Neural cell (in vitro differentiated cells): ENCODE measurements around the gene HDAC5. TPM values are rescaled to one million over a fixed set of nuclear protein-coding genes. Genes with fewer than 3 reads are reported as not detected.

Experiments
- H2AFZ ChIP-seq: fragments of 200-600, 300-800 bp; sonication (generic), shearing (Covaris generic); 2 replicates; pipeline ENCODE4 v1.6.0; 2014; ENCODE audit warnings: low read depth, mild to moderate bottlenecking, antibody characterized with exemption, low read length, moderate library complexity
- H3F3A ChIP-seq: fragments of 200-600 bp; shearing (Covaris generic); 2 replicates; pipeline ENCODE4 v1.6.1; 2016; ENCODE audit warnings: mild to moderate bottlenecking, moderate library complexity, mixed read lengths, antibody characterized with exemption, low read length; ENCODE audit not compliant: insufficient read depth, poor library complexity, severe bottlenecking
- H3K27ac ChIP-seq: fragments of 200-600, 300-800 bp; sonication (generic), shearing (Covaris generic); 2 replicates; pipeline ENCODE4 v1.5.1; 2014; ENCODE audit warnings: mild to moderate bottlenecking, low read length, moderate library complexity
- H3K27me3 ChIP-seq: fragments of 300-800, 200-600 bp; sonication (generic), shearing (Covaris generic); 2 replicates; pipeline ENCODE4 v1.6.0; 2014; ENCODE audit warnings: mild to moderate bottlenecking, low read depth, low read length, moderate library complexity; ENCODE audit not compliant: insufficient read depth
- H3K36me3 ChIP-seq: fragments of 300-800, 200-600 bp; sonication (generic), shearing (Covaris generic); 2 replicates; pipeline ENCODE4 v1.5.1; 2014; ENCODE audit warnings: mild to moderate bottlenecking, antibody characterized with exemption, low read length, moderate library complexity; ENCODE audit not compliant: insufficient read depth
- H3K4me2 ChIP-seq: fragments of 300-800, 200-600 bp; sonication (generic), shearing (Covaris generic); 2 replicates; pipeline ENCODE4 v1.6.0; 2014; ENCODE audit warnings: mild to moderate bottlenecking, low read length
- H3K4me3 ChIP-seq: fragments of 300-800, 200-600 bp; sonication (generic), shearing (Covaris generic); 2 replicates; pipeline ENCODE4 v1.5.1; 2014; ENCODE audit warnings: mild to moderate bottlenecking, low read length, moderate library complexity
- H3K79me2 ChIP-seq: fragments of 200-600 bp; shearing (Covaris generic); replicated peaks from 2 replicates; pipeline ENCODE4 v1.6.0; 2014; ENCODE audit warnings: mild to moderate bottlenecking, low read length, moderate library complexity; ENCODE audit not compliant: insufficient read depth
- H3K9ac ChIP-seq: fragments of 300-800, 200-600 bp; sonication (generic), shearing (Covaris generic); 2 replicates; pipeline ENCODE4 v1.6.1; 2016; ENCODE audit warnings: mild to moderate bottlenecking, low read length, mixed read lengths
- H3K9me2 ChIP-seq: fragments of 200-600 bp; shearing (Covaris generic); 2 replicates; pipeline ENCODE4 v1.6.1; 2016; ENCODE audit warnings: mild to moderate bottlenecking, low read length, mixed read lengths; ENCODE audit not compliant: insufficient read depth
- H3K9me3 ChIP-seq: fragments of 200-600, 300-800 bp; sonication (generic), shearing (Covaris generic); 2 replicates; pipeline ENCODE4 v1.6.1; 2016; ENCODE audit warnings: mild to moderate bottlenecking, mixed run types, low read length, moderate library complexity, mixed read lengths
- H4K20me1 ChIP-seq: fragments of 200-600 bp; shearing (Covaris generic); 2 replicates; pipeline ENCODE4 v1.6.1; 2016; ENCODE audit warnings: mild to moderate bottlenecking, mixed run types; ENCODE audit not compliant: insufficient read depth
- CTCF ChIP-seq: fragments of 450-650 bp; IDR thresholded peaks from 2 replicates; pipeline ENCODE4 v1.5.1; 2014; ENCODE audit warnings: antibody characterized with exemption, mild to moderate bottlenecking, moderate library complexity; ENCODE audit not compliant: poor library complexity, severe bottlenecking
- EP300 ChIP-seq: fragments of 450-650 bp; conservative IDR thresholded peaks from 2 replicates; pipeline ENCODE4 v1.6.1; 2014; ENCODE audit warnings: antibody characterized with exemption, mild to moderate bottlenecking, moderate library complexity; ENCODE audit not compliant: poor library complexity, severe bottlenecking
- EZH2 ChIP-seq: fragments of 200-600, 300-800 bp; shearing (Covaris generic), sonication (generic); IDR thresholded peaks from 2 replicates; pipeline ENCODE4 v1.6.1; 2014; ENCODE audit warnings: antibody characterized with exemption, low read length, borderline replicate concordance, mild to moderate bottlenecking; ENCODE audit not compliant: insufficient read depth, poor library complexity, severe bottlenecking
- MXI1 ChIP-seq: fragments of 450-650 bp; conservative IDR thresholded peaks from 2 replicates; pipeline ENCODE4 v1.6.1; 2014; ENCODE audit warnings: antibody characterized with exemption, mild to moderate bottlenecking; ENCODE audit not compliant: poor library complexity, severe bottlenecking
- POLR2AphosphoS5 ChIP-seq: IDR thresholded peaks from 2 replicates; pipeline ENCODE4 v1.6.1; 2012
- RAD21 ChIP-seq: fragments of 450-650 bp; conservative IDR thresholded peaks from 2 replicates; pipeline ENCODE4 v1.6.1; 2014; ENCODE audit warnings: antibody characterized with exemption, mild to moderate bottlenecking, moderate library complexity
- REST ChIP-seq: IDR thresholded peaks from 2 replicates; pipeline ENCODE4 v1.6.1; 2012; ENCODE audit warnings: borderline replicate concordance
- SMC3 ChIP-seq: fragments of 450-650 bp; conservative IDR thresholded peaks from 2 replicates; pipeline ENCODE4 v1.6.1; 2014; ENCODE audit warnings: antibody characterized with exemption, mild to moderate bottlenecking, moderate library complexity; ENCODE audit not compliant: poor library complexity
- polyA plus RNA-seq: library from polyadenylated mRNA; depleted of rRNA; stranded (reverse); fragments of >200 nt; gene quantifications from 2 replicates; pipeline ENCODE4 v1.2.3, GENCODE V29; 2014

The HDAC5 gene
- polyA plus RNA-seq, 1 donor from 2014 or later = 97.8 TPM

- no peaks in the 10 kb centered on the region for H3K36me3 ChIP-seq
- no peak overlapping the region for H3K27ac ChIP-seq
- H3K4me3 ChIP-seq = no peak overlapping the region
Measured at GRCh38 chr17:44079877-44080821, 43.3 kb downstream of the HDAC5 start.

More at GRCh38 chr17:44079877-44080821, 43.3 kb downstream of the HDAC5 start:
- H4K20me1 ChIP-seq = no peaks in the 10 kb centered on the region
- H2AFZ ChIP-seq = no peak overlapping the region
- H3K9ac ChIP-seq = no peak overlapping the region
- no peaks in the 10 kb centered on the region for H3K9me2 ChIP-seq
- H3K27me3 ChIP-seq = no peaks in the 10 kb centered on the region
- no peak overlapping the region for H3K4me2 ChIP-seq
- no peaks in the 10 kb centered on the region for H3K79me2 ChIP-seq
- no peaks in the 10 kb centered on the region for H3F3A ChIP-seq
- TF ChIP-seq EP300 (no peak), SMC3 (no peak), EZH2 (no peak), REST (no peak), CTCF (no peak), RAD21 (no peak), POLR2AphosphoS5 (no peak), MXI1 (no peak)
- no peaks in the 10 kb centered on the region for H3K9me3 ChIP-seq
